ENCODE data around the gene CDKL5. TPM values are rescaled to one million over a fixed set of nuclear protein-coding genes. Genes with fewer than 3 reads are reported as not detected.

Gene CDKL5
- total and polyA plus RNA-seq, 10 donors = 0.24 to 10.6 (median 7.0) TPM

DNA sequence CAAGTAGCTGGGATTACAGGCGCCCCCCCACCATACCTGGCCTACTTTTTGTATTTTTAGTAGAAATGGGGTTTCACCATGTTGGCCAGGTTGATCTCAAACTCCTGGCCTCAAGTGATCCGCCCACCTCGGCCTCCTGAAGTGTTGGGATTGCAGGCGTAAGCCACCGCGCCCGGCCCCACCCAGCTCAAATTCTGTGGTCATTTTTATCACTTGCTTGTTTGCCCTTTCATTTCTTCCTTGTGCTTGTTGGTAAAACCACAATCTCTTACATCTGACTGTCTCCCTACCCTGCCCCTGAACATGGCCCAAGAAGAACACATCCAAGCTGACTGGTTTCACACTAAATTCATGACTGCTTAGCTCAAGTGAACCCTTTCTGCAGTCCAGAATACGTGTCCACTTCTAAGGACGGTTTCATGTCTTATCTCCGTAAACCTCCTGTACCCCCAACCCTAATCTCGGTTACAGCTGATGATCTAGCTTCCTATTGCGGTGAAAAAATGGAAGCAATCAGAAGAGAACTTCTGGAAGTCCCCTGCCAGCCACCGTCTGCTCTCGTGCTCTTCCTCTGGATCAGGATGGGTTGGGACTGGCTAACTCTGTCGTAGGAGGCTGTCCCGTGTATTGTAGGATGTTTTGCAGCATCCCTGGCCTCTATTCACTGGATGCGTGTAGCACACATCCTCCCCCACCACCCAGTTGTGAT lies 251.9 kb downstream of the CDKL5 start:
- Histone ChIP-seq H3K36me3 (no peaks in the 10 kb centered on the region), H3K4me1 (peaks cover 0 to 7% (median 2%) of the 10 kb centered on the region in 6 donors), H3K27ac (no peak overlapping the region), H3K27me3 (replicated peaks in 1 of 7) (no peaks in the 10 kb centered on the region), H3K9me3 (no peaks in the 10 kb centered on the region), H3K4me3 (no peak overlapping the region)
- 37 to 75% (median 51%) methylated on average over 7 to 17 of the region's 17 CpGs for WGBS, 5 donors
- no peak for TF ChIP-seq POLR2AphosphoS5 (IDR thresholded peaks at IDR 0.05)
- no peak for TF ChIP-seq POLR2A (IDR thresholded peaks at IDR 0.05)
- TF ChIP-seq, protein P1, sequence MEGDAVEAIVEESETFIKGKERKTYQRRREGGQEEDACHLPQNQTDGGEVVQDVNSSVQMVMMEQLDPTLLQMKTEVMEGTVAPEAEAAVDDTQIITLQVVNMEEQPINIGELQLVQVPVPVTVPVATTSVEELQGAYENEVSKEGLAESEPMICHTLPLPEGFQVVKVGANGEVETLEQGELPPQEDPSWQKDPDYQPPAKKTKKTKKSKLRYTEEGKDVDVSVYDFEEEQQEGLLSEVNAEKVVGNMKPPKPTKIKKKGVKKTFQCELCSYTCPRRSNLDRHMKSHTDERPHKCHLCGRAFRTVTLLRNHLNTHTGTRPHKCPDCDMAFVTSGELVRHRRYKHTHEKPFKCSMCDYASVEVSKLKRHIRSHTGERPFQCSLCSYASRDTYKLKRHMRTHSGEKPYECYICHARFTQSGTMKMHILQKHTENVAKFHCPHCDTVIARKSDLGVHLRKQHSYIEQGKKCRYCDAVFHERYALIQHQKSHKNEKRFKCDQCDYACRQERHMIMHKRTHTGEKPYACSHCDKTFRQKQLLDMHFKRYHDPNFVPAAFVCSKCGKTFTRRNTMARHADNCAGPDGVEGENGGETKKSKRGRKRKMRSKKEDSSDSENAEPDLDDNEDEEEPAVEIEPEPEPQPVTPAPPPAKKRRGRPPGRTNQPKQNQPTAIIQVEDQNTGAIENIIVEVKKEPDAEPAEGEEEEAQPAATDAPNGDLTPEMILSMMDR (IDR thresholded peaks at IDR 0.05 in 8 of 11, conservative IDR thresholded peaks at IDR 0.05 in 3 of 11) = no peak
- no peak for DNase-seq
- intact Hi-C loops (cut with DNase I; ENCODE audit: low total_unique reads) = no loop called here

DNA sequence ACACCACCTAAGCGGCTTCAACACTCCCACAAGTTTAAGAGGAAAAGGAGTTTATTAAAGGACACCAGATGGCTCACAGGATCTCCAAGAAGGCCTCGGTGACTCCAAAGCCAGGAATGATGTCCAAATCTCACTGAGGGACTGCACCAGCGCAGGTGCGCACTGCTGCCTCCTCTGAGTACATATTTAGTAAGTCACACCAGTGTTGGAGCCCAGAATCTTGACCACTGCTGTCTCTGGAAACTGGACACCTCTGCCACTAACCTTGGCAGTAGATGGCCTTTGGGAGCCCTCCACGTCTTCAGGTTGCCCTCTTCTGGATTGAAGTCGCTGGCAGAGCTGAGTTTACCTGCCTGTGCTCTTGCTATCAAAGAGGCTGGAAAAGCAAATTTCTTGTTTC lies 256.6 kb downstream of the CDKL5 start:
- Histone ChIP-seq H3K27ac (no peak overlapping the region), H3K27me3 (replicated peaks in 1 of 7) (no peaks in the 10 kb centered on the region), H3K4me1 (no peaks in the 10 kb centered on the region), H3K36me3 (no peaks in the 10 kb centered on the region), H3K4me3 (no peak overlapping the region), H3K9me3 (no peaks in the 10 kb centered on the region)
- WGBS, 5 donors = 81 to 93% (median 85%) methylated on average over 6 of the region's 6 CpGs
- no peak for DNase-seq
- intact Hi-C loops (cut with DNase I; ENCODE audit: low total_unique reads) = no loop called here
- TF ChIP-seq, protein P1 (IDR thresholded peaks at IDR 0.05 in 8 of 11, conservative IDR thresholded peaks at IDR 0.05 in 3 of 11) = no peak
- TF ChIP-seq POLR2AphosphoS5 (IDR thresholded peaks at IDR 0.05) = no peak
- no peak for TF ChIP-seq POLR2A (IDR thresholded peaks at IDR 0.05)

DNA sequence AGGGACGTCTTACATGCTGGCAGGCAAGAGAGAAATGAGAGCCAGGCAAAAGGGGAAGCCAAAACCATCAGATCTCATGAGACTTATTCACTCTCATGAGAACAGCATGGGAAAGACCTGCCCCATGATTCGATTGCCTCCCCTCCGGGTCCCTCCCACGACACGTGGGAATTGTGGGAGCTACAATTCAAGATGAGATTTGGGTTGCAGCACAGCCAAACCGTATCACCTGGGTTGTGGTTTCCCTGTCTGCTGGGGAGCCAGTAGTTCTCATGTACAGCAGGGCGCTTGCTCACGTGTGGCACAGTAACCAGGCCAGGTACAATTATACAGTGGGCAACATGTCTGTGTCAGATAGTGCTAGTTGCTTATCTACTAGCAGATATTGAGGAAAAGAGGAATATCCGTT lies 257.6 kb downstream of the CDKL5 start:
- Histone ChIP-seq H3K36me3 (no peaks in the 10 kb centered on the region), H3K27ac (no peak overlapping the region), H3K27me3 (replicated peaks in 1 of 7) (no peaks in the 10 kb centered on the region), H3K4me3 (no peak overlapping the region), H3K9me3 (no peaks in the 10 kb centered on the region), H3K4me1 (no peaks in the 10 kb centered on the region)
- DNase-seq = no peak
- intact Hi-C loops (cut with DNase I; ENCODE audit: low total_unique reads) = no loop called here
- WGBS, 5 donors = 61 to 75% (median 65%) methylated on average over 6 to 9 of the region's 9 CpGs
- no peak for TF ChIP-seq POLR2AphosphoS5 (IDR thresholded peaks at IDR 0.05)
- TF ChIP-seq, protein P1 (IDR thresholded peaks at IDR 0.05 in 8 of 11, conservative IDR thresholded peaks at IDR 0.05 in 3 of 11) = no peak
- no peak for TF ChIP-seq POLR2A (IDR thresholded peaks at IDR 0.05)

DNA sequence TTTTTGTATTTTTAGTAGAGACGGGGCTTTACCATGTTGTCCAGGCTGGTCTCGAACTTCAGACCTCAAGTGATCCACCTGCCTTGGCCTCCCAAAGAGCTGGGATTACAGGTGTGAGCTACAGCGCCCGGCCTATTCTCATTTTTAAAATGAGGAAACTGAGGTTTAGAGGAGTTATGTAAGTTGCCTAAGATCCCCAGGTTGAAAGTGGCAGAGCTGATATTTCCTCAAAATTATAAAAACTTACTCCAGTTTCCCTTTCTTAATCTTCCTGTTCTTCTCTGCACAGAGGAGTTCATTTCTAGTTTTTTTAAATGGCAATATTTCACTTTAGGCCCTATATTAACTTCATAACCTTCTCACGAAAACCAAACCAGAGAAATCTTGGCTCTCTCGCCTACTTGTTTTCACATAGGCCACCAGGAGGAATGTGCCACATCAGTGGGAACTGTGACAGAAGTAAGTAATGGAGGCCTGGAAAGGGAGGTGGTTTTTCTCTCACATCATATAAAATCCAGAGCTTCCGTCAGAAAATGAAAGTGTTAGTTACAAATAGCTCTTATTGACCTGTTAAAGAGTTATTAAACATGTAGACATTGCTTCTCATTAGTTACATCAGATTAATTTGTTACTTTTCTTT lies 262.6 kb downstream of the CDKL5 start:
- intact Hi-C loops (cut with DNase I; ENCODE audit: low total_unique reads) = no loop called here
- no peaks in the 10 kb centered on the region for H3K36me3 ChIP-seq
- H3K4me1 ChIP-seq = no peaks in the 10 kb centered on the region
- peak overlapping the region in 1 of 8 donors; percentile 45 for H3K27ac ChIP-seq
- 52 to 79% (median 64%) methylated on average over 7 of the region's 7 CpGs for WGBS, 5 donors
- no peak overlapping the region for H3K4me3 ChIP-seq
- DNase-seq = no peak
- no peaks in the 10 kb centered on the region for H3K27me3 ChIP-seq (replicated peaks in 1 of 7)
- TF ChIP-seq POLR2AphosphoS5 (IDR thresholded peaks at IDR 0.05) (no peak), POLR2A (IDR thresholded peaks at IDR 0.05) (no peak)
- TF ChIP-seq, protein P1 (IDR thresholded peaks at IDR 0.05 in 8 of 11, conservative IDR thresholded peaks at IDR 0.05 in 3 of 11) = no peak
- H3K9me3 ChIP-seq = no peaks in the 10 kb centered on the region

Measured in spleen (tissue), 11 donors.